LNCaP clone FGC (cell line): Measurements from ENCODE around the gene SUB1.

Experiments used
- DNase-seq: peaks from one replicate; pipeline ENCODE4 v3.0.0-alpha.2; 2011; ENCODE audit warnings: low read depth
- H3K4me3 ChIP-seq: 2 replicates; pipeline ENCODE4 v1.5.1; 2011; ENCODE audit warnings: mild to moderate bottlenecking, low read depth, low read length, control low read depth
- CTCF ChIP-seq: IDR thresholded peaks from 2 replicates; pipeline ENCODE4 v1.5.1; 2012; ENCODE audit warnings: mild to moderate bottlenecking; ENCODE audit not compliant: control insufficient read depth, insufficient read depth; ENCODE audit errors: extremely low read depth

Gene SUB1

GRCh38 chr5:32615236-32615635 lies 29.9 kb downstream of the SUB1 start:
- TF ChIP-seq CTCF, result no peak
- no peak overlapping the region for H3K4me3 ChIP-seq
- DNase-seq, result no peak

- H3K4me3 ChIP-seq, result no peak overlapping the region
Observed at GRCh38 chr5:32618962-32619361, 33.6 kb downstream of the SUB1 start.

GRCh38 chr5:32621256-32621655 lies 35.9 kb downstream of the SUB1 start:
- no peak overlapping the region for H3K4me3 ChIP-seq
- no peak for DNase-seq
- TF ChIP-seq CTCF, result no peak

More at GRCh38 chr5:32618962-32619361, 33.6 kb downstream of the SUB1 start:
- no peak for TF ChIP-seq CTCF
- no peak for DNase-seq

GRCh38 chr5:32625106-32625505 lies 39.7 kb downstream of the SUB1 start:
- no peak for TF ChIP-seq CTCF

GRCh38 chr5:32625547-32625946 lies 40.2 kb downstream of the SUB1 start:
- no peak for TF ChIP-seq CTCF
- no peak overlapping the region for H3K4me3 ChIP-seq
- DNase-seq, result no peak

More at GRCh38 chr5:32625106-32625505, 39.7 kb downstream of the SUB1 start:
- H3K4me3 ChIP-seq, result no peak overlapping the region
- no peak for DNase-seq

DNA sequence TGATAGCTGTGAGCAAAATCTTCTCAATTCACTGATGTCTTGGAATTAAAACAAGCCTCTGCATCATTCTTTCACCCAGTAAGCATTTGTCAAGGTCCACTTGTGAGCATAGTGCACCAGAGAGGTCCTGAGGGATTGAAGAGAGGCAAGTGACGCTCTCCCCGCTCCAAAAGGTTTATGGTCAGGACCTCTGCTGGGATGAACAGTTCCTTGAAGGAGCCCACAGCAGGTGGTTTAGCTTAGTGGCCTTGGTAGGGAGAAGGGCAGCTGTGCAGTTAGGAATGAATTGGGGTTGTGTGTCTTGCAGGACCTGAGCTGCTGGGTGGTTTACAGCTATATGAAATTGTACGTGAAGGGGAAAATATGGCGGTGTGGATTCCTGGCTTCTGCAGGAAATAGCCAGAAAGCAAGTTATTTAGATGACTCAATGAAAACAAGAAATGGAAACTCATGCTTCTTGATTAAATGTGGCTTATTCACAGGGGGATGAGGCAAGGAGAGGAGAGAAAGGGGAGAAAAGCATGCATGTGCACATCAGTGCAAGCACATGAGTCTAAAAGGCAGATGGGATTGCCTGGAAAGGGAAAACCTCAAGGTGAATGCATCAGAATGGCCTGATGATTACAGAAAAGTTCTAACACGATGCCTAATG lies 42.0 kb downstream of the SUB1 start:
- no peak overlapping the region for H3K4me3 ChIP-seq
- no peak for TF ChIP-seq CTCF
- DNase-seq, result no peak
